SIG-M5 (cell line): ENCODE measurements around the gene C16orf95.

ENCODE experiments used
- DNase-seq: peaks from one replicate; lab custom pipeline; 2025; lab: John Stamatoyannopoulos, UW

Gene C16orf95

DNA sequence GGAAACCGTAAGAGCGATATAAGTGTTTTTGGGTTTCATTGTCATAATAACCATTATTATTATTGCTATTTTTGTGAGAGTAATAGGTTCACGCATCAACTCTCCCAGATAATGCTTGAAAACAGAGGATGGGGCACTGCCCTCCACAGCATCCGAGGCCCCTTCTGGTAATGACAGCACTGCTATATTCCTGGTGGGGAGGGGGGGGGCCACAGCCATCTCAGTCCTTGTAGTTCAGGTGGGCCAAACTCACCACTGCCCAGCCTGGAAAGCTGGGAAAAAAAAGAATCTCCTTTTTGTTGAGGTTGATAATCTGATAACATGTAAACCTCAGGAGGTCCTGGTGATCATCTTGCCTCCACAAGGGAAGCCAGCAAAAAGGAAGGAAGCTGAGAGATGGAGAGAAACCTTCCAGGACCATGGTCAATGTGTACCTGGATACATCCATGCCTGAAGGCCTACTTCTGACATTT is 706 bp downstream of the C16orf95 start:
- DNase-seq, result no peak

DNA sequence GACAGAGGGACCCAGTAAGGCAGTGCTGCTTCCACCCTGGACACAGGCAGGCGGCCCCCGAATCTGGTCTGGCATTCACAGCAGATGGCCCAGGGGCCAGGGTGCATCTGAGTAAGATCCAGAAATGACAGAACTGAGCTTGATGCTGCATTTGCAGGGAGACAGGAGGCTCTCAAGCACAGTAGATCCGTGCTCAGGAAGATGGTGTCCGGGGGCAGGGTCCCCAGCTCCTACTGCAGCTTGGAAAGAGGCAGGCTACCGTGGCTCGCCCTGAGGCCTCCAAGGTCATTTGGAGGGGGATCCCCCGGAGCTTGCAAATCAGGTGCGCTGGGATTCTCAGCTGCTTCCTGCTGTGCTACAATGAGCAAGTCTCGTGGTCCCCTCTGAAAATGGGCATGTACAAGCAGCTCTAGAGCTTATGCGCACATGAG is 2.2 kb downstream of the C16orf95 start:
- DNase-seq, result no peak

DNA sequence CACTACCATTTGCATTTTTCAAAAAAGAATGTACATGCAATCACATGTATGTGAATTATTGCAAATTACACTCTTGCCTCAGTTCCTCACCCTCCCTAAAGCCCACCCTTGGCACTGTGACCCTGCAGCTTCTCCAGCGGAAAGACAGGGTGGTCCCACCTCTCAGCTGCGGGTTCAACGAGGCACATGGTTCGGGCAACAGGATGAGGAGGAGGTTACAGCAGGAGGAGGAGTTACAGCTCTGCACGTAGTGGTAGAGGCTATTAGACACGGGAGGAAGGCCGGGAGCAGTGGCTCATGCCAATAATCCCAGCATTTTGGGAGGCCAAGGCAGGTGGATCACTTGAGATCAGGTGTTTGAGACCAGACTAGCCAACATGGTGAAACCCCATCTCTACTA is 5.2 kb downstream of the C16orf95 start:
- no peak for DNase-seq

DNA sequence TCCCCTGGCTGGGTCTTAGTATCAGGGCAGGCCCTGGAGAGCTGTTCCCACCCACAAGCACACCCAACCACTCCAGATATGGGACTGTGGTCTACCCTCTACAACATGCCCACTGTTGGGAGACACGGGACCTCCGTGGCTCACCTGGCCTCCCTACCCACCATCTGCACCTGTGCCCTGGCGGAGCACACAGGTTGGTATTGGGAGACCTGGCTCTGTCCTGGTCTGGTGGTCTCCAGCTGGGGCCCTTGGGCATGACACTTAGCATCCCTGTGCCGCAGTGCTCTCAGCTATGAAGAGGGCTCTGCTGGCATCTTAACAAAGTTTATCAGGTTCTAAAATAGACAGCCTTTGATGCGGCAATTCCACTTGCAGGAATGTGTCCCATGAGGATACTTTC is 5.8 kb downstream of the C16orf95 start:
- DNase-seq, result no peak

DNA sequence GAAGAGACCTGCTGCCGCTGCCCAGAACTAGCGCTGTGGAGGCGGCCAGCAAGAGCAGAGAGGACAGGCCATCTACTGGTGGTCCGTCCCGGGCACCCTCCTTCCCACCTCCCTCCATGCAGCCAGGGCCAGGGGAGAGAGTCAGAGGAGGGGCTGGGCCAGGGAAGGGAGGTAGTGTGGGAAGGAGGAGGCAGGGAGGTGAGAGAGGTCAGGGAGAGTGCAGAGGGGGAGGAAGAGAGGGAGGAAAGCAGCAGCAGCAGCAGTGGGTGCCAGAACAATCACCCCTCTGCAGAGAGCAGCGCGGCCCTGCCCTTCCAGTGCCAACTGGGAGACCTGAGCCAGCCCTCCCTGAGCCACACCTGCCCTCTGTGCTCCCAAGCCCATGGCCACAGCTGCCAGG is 6.6 kb downstream of the C16orf95 start:
- DNase-seq, result no peak

DNA sequence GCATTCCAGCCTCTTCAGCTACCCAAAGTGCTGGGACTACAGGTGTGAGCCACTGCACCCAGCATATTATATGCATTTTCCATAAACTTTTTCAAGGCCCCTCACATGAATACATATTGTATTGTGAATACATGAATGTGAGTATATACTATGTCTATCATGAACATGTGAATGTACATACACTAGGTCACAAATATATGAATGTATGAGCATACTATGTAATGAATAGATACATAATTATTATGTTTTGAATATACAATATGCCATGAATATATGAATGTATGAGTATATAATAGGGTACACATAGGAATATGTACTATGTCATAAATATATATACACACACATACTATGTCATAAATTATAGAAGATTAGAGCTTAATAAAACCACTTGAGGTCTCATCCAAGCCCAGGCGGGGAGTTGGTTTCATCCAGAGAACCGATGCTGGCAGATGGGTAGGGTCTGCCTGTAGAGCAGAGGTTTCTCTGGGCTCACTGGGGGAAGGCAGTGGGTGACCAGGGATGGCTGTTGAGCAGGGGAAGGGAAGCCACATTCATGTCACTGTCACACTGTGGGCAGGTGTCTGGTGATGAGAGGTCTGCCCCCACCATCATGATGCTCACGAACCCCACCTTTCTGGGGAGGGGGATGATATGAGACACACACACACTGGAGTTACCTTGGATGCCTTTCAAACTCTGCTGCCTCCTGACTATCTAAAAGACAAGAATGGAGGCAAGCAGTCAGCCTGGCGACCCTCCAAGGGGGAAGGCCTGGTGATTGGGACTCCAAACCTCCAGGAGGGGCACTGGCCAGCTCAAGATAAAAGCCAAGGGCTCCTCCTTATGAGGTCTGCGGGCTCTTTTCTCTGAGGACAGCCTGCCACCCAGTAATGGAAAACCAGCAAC is 7.3 kb downstream of the C16orf95 start:
- DNase-seq, result no peak

DNA sequence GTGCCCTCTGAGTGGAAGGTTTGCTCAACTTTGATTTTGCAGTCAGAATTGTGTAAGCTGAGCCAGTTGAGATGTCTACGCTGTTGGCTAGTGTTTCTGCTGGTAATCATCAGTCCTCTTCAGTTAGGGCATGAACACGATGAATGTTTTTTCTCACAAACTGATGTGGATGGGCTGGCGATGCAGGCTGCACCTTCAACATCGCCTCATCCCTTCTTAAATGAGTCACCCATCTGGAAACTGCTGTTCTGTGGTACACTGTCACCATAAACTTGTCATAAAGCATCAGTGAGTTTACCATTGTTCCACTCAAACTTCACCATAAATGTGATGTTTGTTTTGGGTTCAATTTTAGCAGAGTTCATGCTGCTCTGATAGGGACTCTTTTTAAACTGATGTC is 8.4 kb downstream of the C16orf95 start:
- DNase-seq, result no peak

DNA sequence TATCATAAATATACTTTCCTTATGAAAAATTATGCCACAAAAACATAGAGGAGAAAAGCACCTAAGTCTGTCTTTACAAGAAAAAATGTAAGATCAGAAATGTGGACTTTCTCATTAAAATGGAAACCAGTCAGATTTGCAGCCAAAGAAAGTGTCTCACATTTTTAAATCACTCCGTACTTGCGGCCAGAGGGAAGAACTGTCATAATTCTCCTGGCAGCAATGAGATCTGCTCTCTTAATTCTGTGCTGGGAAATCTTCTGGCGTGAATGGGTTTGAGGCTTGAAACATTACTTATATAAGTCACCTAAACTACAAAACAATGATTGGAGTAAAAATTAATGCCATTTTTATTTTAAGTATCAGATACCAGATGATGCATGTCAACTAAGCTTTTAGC is 10.7 kb downstream of the C16orf95 start:
- no peak for DNase-seq

DNA sequence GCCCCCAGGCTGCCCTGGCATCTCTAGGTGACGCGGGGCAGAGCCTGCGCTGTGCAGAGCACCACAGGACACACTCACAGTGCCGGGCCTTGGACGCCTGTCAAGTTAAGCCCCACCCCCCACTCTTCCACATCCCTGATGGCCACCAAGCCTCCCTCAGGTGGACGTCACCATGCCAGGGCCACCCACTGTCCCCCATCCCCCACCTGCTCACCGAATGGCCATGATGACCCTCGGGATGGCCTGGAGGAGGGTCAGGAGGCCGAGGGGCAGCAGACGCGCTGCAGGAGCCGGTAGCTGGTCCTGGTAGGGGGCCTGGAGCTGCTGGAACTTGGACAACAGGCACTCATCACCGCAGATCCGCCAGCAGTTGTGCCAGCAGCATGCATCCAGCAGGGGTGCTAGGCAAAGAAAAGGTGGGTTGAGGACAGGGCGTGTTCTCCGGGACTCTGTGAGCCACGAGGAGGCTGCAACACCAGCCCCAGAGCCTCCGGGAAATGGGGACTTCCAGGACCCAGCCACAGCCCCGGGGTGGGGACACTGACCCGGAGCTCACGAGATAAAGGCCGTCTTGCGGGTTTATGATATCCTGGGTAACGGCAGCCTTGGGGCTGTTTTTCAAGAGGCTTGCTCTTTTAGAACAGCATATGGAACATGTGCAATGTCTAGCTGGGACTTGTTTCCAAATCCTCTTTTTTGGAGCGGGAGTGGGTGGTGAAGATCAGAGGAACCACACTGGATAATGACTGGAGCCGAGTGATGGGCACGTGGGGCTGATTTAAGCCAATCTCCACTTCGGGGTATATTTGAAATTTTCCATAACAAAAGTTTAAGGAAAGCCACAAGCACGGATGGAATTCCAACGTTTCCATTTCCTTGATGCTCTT is 11.4 kb downstream of the C16orf95 start:
- no peak for DNase-seq

DNA sequence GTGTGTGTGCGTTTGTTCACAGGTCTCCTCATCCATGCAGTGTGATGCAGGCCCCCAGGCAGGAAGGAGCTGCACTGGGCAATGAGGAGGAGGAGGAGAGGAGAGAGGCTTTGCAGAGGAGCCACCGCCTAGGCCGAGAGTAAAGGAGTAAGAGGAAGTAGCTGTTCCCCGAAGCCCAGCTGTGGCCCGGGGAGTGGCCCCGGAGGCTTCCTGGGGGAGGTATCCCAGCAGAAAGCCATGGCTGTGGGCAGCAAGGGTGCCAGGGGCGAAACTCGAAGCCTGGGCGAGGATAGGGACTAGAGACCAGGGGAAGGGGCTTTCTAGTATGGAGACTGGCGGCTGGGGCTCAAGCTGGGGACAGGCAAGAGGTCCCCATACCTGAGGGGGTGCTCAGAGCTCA is 12.2 kb downstream of the C16orf95 start:
- DNase-seq, result no peak

DNA sequence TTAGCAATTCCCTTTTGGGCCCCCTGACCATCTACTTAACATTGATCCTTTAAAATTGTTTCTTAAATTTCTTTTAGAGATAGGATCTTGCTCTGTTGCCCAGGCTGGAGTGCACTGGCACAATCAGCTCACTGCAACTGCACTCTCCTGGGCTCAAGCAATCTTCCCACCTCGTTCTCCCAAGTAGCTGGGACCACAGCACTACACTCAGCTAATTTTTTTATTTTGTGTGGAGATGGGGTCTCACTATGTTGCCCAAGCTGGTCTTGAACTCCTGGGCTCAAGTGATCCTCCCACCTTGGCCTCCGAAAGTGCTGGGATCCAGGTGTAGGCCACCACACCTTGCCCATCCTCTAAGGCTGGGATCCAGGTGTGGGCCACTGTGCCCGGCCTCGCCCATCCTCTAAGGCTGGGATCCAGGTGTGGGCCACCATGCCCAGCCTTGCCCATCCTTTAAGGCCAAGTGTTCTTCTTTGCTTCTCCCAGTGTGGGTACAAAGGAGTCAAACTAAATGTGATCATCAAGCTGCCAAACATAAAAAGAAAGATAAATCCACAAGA is 13.2 kb downstream of the C16orf95 start:
- DNase-seq, result no peak

DNA sequence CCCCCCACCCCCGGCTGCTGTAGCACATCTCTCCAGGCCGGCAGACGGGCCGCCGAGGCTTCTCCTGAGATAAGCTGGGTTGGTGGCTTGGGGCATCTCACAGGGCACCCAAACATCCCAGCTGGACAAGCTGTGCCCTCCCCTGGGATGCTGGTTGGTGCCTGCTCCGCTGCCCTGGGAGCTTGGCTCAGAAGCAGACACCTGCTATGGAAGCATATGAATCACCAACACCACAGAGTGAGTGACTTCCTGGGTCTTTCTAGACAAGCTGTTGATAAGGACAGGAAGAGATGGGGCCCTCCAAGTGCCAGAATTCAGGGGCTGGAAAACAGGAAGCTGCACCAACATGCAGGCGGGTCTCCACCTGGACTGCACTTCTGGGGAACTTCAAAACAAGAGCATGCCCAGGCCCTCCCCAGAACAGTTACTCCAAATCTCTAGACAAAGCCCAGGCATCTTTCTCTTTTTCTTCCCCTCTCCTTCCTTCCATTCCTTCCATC is 13.7 kb downstream of the C16orf95 start:
- no peak for DNase-seq

DNA sequence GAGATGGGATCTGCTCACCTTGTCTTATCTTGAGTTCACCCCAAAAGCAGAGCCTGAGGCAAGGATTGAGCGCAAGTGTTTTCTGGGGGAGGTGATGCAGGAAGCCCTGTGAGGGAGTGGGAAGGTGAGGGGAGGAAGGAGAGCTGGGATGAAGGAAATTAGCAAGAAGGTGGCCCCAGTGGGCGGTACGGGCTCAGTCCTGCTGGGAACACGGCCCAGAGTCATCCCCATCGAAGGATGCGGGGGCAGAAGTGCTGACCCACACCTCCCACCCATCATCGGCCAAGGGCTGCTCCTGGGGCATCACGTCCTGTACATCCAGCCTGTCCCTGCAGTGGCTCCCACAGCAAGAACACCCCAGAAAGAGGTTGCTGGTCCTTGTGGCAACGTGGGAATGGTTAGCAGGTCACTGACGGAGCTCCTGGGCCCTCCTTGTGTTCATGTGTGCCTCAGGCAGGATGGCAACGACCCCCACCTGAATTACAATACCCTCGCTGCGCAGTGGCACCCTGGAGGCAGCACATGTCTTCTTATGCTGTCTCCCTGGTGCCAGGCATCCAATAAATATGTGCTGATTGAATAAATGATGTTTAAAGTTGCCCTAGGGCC is 18.2 kb downstream of the C16orf95 start:
- DNase-seq, result no peak

DNA sequence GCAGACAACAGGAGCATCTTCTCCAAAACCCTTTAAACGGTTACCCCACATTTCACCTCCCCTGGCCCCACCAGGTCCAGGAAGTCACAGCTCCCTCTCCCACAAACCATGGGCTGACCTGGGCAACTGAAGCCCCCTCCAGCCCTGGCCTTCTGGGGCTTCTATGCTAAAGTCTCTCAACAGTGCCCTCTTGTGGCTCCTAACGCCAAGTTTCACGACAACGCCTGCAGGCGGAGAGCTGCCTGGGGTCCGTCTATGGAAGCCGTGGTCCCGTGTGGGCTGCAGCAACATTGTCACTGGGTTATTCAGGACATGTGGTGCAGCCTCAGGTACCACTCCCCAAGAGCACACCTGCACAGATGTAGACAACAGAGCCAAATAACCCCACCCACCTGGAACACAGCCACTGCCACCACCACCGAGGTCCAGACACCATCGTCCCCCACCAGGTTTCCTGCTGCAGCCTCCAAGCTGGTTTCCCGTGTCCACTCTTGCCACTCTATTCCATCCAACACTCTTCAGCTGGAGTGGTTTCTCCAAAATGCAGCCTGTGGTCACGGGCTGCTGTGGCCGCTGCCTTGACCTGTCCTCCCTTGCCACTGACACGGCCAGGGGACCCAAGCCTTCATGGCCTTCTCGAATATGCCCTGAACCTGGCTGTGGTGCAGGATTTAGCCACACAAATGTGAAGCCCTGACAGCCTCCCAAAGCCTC is 19.1 kb downstream of the C16orf95 start:
- DNase-seq, result no peak

DNA sequence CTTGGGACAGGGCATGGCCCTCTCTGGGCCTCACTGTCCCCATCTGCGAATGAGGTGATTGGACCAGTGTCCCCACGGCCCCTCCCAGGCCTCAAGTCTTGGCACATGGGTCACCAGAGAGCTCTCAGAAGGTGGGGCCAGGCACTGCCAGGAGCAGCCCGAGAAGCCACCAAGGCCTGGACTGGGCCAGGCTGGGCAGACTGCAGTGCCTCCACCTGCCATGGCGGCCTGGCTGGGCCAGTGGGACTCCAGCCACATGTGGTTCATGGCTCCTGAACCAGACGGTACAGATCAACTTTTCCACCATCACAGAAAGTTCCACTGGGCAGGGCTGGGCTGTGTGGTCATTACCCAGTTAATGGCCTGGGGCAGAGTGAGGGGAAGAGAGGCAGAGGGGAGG is 19.8 kb downstream of the C16orf95 start:
- DNase-seq, result no peak

DNA sequence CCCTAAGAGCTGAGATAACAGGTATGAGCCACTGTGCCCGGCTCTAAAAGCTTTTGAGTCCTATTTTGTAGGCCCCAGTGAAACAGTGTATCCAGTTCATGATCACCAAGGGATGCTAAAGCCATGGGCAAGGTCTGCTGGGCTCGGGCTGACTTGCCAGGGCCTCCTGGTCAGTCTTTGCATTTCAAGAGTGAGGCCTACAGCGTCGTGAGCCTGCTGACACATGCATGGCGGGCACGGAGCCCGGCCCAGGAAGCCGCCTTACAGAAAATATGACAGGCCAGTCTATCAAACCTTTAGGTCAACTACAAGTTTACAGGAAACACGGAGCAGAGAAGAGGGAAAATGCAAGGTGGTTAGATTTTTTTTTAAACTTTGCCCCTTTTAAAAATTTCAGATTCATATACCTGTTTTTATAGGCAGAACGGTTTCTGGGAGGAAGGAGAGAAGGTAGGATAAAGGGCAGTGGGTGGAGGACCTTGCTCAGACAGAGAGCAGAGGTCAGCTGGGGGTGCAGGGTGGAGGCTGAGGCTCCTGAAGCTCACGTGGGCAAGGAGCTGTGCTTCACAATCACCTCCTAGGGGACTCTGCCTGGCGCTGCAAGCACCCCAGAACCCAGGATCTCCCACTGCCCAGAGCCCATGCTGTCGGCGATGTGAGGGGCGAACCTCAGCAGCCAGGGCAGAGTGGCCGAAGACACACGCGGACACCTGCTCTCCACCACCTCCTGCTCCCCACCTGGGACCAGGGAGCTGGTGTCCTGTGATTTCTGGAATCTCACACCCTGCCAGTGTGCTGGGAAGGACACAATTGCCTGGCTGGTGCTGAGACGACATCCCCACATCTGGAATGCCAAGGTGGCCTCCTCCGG is 21.3 kb downstream of the C16orf95 start:
- DNase-seq, result no peak

DNA sequence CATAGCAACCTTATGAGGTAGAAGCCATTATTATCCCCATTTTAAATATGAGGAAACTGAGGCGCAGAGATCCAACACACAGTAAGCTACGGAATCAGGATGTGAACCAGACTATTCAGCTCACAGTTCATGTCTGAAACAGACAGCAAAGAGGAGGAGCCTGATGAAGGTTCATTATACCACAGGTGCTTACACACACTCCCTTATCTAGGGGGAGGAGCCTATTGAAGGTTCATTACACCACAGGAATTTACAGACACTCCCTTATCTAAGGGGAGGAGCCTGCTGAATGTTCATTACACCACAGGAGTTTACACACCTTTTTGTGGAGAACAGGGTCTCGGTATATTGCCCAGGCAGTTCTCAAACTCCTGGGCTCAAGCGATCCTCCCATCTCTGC is 21.9 kb downstream of the C16orf95 start:
- DNase-seq, result no peak

DNA sequence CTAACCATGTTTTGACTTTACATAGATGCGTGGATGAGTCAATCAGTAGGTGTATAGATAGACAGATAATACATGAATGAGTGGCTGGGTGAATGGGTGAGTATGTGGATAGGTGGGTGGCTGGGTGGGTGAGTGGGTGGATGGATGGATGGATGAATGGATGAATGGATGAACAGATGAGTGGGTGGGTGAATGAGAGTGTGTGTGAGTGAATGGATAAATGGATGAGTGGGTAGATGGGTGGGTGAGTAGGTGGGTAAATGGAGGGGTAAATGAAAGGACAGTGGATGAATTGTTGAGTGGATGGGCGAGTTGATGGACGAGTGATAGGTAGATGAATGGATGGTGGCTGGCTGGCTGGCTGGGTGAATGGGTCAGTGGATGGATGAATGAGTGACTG is 23.2 kb downstream of the C16orf95 start:
- DNase-seq, result no peak

DNA sequence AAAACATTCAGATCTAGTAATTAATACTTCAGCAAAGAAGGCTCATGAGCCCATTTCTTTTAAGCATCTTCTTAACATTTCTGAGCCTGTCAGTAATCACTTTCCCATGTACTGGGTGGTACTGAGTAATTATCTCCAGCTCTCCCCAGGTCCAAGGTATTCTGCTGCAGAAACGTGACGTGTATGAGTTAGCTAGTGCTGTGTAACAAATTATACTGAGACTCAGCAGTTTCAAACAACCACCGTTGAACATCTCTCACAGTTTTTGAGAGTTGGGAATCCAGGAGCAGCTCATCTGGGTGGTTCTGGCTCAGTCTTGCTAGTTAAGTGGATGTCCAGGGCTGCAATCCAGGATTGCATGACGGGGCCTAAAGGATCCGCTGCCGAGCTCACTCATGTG is 25.2 kb downstream of the C16orf95 start:
- no peak for DNase-seq

DNA sequence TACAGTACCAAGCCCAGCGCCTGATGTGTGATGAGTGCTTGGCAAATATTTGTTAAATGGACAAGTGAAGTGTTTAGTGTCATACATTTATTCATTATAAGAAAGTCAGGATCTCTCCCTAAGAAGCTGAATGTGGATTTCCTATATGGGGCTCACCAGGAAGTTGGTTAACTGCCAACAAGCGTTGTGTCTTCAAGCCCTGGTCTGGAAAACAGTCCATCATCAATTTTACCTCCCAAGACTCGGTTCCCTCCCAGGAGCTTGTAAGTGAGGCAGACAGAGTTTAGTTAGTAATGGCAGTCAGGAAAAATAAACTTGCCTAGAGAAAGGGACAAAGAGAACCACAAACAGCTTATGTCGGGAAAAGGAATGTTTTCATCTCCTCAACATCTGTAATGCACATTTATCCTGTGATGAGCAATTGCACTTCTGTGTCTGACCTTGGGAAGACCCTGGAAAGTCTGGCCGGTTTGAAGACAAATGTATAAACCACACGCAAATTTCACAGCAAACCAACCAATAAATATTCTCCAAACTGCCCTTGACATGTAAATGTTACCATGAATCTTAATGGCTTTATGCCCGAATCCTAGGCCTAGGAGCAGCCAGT is 28.3 kb downstream of the C16orf95 start:
- DNase-seq, result no peak
